ENCODE measurements around the gene SERTM1.

SERTM1 gene

GRCh38 chr13:36673352-36673751 lies 468 bp upstream of the SERTM1 start:
- TF ChIP-seq FOXM1 (IDR thresholded peaks at IDR 0.05; ENCODE audit: borderline replicate concordance, low read depth): no peak
- no peak for TF ChIP-seq YY1 (IDR thresholded peaks at IDR 0.05; ENCODE audit: low read depth)
- no peak for TF ChIP-seq TEAD4 (IDR thresholded peaks at IDR 0.05)
- TF ChIP-seq TAF1 (IDR thresholded peaks at IDR 0.05; ENCODE audit: low read depth): no peak

- TF ChIP-seq FOXM1 (IDR thresholded peaks at IDR 0.05; ENCODE audit: borderline replicate concordance, low read depth) (no peak), CREB1 (IDR thresholded peaks at IDR 0.05; ENCODE audit: low read depth) (no peak), RAD21 (IDR thresholded peaks at IDR 0.05; ENCODE audit: low read depth) (no peak), MAX (IDR thresholded peaks at IDR 0.05) (no peak), CEBPB (IDR thresholded peaks at IDR 0.05) (no peak), EGR1 (IDR thresholded peaks at IDR 0.05) (no peak)
Measured at GRCh38 chr13:36674337-36675212, 755 bp downstream of the SERTM1 start.

- TF ChIP-seq CREB1 (IDR thresholded peaks at IDR 0.05; ENCODE audit: low read depth): no peak
- TF ChIP-seq EP300 (IDR thresholded peaks at IDR 0.05; ENCODE audit: borderline replicate concordance): no peak
- TF ChIP-seq USF1 (IDR thresholded peaks at IDR 0.05): no peak
- TF ChIP-seq NFIC (IDR thresholded peaks at IDR 0.05): no peak
- no peak for TF ChIP-seq MAX (IDR thresholded peaks at IDR 0.05)
- no peak for TF ChIP-seq REST (IDR thresholded peaks at IDR 0.05; ENCODE audit: low read depth)
- TF ChIP-seq ZBTB7A (IDR thresholded peaks at IDR 0.05; ENCODE audit: low read depth): no peak
- no peak for TF ChIP-seq RAD21 (IDR thresholded peaks at IDR 0.05; ENCODE audit: low read depth)
- no peak for TF ChIP-seq TCF12 (IDR thresholded peaks at IDR 0.05; ENCODE audit: low read depth)
- no peak for TF ChIP-seq YY1 (IDR thresholded peaks at IDR 0.05; ENCODE audit: low read depth)
- no peak for TF ChIP-seq FOXM1 (IDR thresholded peaks at IDR 0.05; ENCODE audit: borderline replicate concordance, low read depth)
- TF ChIP-seq EGR1 (IDR thresholded peaks at IDR 0.05): no peak
- no peak for TF ChIP-seq CEBPB (IDR thresholded peaks at IDR 0.05)
- TF ChIP-seq TAF1 (IDR thresholded peaks at IDR 0.05; ENCODE audit: low read depth): no peak
Measured at GRCh38 chr13:36675213-36675536, 1.4 kb downstream of the SERTM1 start.

- TF ChIP-seq EP300 (IDR thresholded peaks at IDR 0.05; ENCODE audit: borderline replicate concordance) (peak; percentile 37; the same call in 1 of the 2 replicates), TCF12 (IDR thresholded peaks at IDR 0.05; ENCODE audit: low read depth) (0 out of 2 replicates have a peak, but pooled peaks have one; percentile 35), USF1 (IDR thresholded peaks at IDR 0.05) (no peak), EGR1 (IDR thresholded peaks at IDR 0.05) (no peak), CREB1 (IDR thresholded peaks at IDR 0.05; ENCODE audit: low read depth) (no peak), REST (IDR thresholded peaks at IDR 0.05; ENCODE audit: low read depth) (no peak), NFIC (IDR thresholded peaks at IDR 0.05) (peak; percentile 82), CEBPB (IDR thresholded peaks at IDR 0.05) (no peak), TAF1 (IDR thresholded peaks at IDR 0.05; ENCODE audit: low read depth) (no peak), FOXM1 (IDR thresholded peaks at IDR 0.05; ENCODE audit: borderline replicate concordance, low read depth) (no peak), RAD21 (IDR thresholded peaks at IDR 0.05; ENCODE audit: low read depth) (no peak), YY1 (IDR thresholded peaks at IDR 0.05; ENCODE audit: low read depth) (no peak), MAX (IDR thresholded peaks at IDR 0.05) (0 out of 2 replicates have a peak, but pooled peaks have one; percentile 21), ZBTB7A (IDR thresholded peaks at IDR 0.05; ENCODE audit: low read depth) (no peak), TEAD4 (IDR thresholded peaks at IDR 0.05) (peak; percentile 19; the same call in 1 of the 2 replicates)
Measured at GRCh38 chr13:36680913-36681312, 7.1 kb downstream of the SERTM1 start.

- TF ChIP-seq USF1 (IDR thresholded peaks at IDR 0.05) (no peak), RAD21 (IDR thresholded peaks at IDR 0.05; ENCODE audit: low read depth) (no peak), TAF1 (IDR thresholded peaks at IDR 0.05; ENCODE audit: low read depth) (no peak), EGR1 (IDR thresholded peaks at IDR 0.05) (no peak), ZBTB7A (IDR thresholded peaks at IDR 0.05; ENCODE audit: low read depth) (no peak), EP300 (IDR thresholded peaks at IDR 0.05; ENCODE audit: borderline replicate concordance) (no peak), TEAD4 (IDR thresholded peaks at IDR 0.05) (peak; percentile 59), FOXM1 (IDR thresholded peaks at IDR 0.05; ENCODE audit: borderline replicate concordance, low read depth) (no peak)
Measured at GRCh38 chr13:36681894-36682624, 8.2 kb downstream of the SERTM1 start.
